ENCODE results near the gene NR2C2. TPM values are rescaled to one million over a fixed set of nuclear protein-coding genes. Genes with fewer than 3 reads are reported as not detected.
A peak's percentile ranks its signal among the peaks of the same experiment; 100 is the strongest.

Gene NR2C2
- total and polyA plus RNA-seq, 9 of the 15 experiments (the other 6 are each of a cell fraction or from before 2014, with no cell fraction given) = 6.1 to 33.0 (median 14.6) TPM

DNA sequence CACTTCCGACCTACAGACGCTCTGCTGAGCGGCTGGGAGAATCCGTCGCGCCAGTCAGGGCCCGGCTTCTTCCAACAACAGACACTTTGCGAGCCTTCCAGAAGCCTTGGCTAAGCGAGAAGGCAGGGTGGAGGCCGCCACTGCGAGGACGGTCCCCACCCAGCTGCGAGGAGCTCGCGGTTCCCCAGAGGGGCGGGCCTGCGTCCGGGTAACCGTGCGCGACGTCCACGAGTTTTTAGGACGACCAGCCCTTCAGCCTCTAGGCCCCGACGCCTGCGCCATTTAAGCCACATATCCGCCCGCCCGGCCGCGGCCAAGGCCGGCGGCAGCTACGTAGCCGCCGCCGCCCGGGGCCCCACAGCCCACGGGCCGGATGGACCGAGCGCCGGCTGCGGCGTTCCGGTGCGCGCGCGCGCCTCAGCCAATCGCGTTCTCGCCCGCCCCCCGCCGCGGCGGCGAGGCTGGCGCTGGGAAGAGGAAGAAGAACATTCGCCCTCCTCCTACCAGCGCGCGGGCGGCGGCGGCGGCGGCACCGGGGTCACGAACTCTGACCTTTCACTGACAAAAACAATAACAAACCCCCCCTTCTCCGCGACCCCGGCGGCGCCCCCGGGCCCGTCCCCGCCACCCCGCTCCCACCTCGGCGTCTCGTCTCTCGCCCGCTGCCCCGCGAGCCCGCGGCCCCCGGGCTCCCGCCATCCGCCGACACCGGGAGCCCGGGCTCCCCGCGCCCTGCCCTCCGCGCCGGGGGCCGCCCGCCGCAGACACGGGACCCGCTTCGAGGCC is at the start of gene NR2C2 (continued):
- TF ChIP-seq, protein P1, sequence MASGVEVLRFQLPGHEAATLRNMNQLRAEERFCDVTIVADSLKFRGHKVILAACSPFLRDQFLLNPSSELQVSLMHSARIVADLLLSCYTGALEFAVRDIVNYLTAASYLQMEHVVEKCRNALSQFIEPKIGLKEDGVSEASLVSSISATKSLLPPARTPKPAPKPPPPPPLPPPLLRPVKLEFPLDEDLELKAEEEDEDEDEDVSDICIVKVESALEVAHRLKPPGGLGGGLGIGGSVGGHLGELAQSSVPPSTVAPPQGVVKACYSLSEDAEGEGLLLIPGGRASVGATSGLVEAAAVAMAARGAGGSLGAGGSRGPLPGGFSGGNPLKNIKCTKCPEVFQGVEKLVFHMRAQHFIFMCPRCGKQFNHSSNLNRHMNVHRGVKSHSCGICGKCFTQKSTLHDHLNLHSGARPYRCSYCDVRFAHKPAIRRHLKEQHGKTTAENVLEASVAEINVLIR (CRISPR knock-in tag; IDR thresholded peaks at IDR 0.05) = peak; percentile 36; the same call in 1 of the 2 replicates
- no peak for TF ChIP-seq ZFP30 (CRISPR knock-in tag; IDR thresholded peaks at IDR 0.05; ENCODE audit: borderline replicate concordance)
- TF ChIP-seq FUS (optimal IDR thresholded peaks at IDR 0.05; ENCODE audit: low read depth, low read length) = peak; percentile 7
- no peak for TF ChIP-seq MIER1 (IDR thresholded peaks at IDR 0.05; ENCODE audit: low read depth)
- TF ChIP-seq, protein P2, sequence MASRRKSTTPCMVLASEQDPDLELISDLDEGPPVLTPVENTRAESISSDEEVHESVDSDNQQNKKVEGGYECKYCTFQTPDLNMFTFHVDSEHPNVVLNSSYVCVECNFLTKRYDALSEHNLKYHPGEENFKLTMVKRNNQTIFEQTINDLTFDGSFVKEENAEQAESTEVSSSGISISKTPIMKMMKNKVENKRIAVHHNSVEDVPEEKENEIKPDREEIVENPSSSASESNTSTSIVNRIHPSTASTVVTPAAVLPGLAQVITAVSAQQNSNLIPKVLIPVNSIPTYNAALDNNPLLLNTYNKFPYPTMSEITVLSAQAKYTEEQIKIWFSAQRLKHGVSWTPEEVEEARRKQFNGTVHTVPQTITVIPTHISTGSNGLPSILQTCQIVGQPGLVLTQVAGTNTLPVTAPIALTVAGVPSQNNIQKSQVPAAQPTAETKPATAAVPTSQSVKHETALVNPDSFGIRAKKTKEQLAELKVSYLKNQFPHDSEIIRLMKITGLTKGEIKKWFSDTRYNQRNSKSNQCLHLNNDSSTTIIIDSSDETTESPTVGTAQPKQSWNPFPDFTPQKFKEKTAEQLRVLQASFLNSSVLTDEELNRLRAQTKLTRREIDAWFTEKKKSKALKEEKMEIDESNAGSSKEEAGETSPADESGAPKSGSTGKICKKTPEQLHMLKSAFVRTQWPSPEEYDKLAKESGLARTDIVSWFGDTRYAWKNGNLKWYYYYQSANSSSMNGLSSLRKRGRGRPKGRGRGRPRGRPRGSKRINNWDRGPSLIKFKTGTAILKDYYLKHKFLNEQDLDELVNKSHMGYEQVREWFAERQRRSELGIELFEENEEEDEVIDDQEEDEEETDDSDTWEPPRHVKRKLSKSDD (conservative IDR thresholded peaks at IDR 0.05; ENCODE audit: low read length) = peak; percentile 30; the same call in 1 of the 2 replicates
- TF ChIP-seq ZFX (CRISPR knock-in tag; IDR thresholded peaks at IDR 0.05) = peak; percentile 95
- 0 out of 2 replicates have a peak, but pooled peaks have one; percentile 50 for TF ChIP-seq ZNF780A (CRISPR knock-in tag; IDR thresholded peaks at IDR 0.05)
- no peak for TF ChIP-seq ZFP91 (CRISPR knock-in tag; IDR thresholded peaks at IDR 0.05)
- TF ChIP-seq NRF1 (conservative IDR thresholded peaks at IDR 0.05 in 1 of 2, IDR thresholded peaks at IDR 0.05 in 1 of 2) = peak; percentile 77 to 83; a peak in 3 of 4 replicates
- TF ChIP-seq SMAD4 (CRISPR knock-in tag; conservative IDR thresholded peaks at IDR 0.05) = peak; percentile 83
- peak in 1 of 2 experiments; percentile 81; a peak in 1 of 4 replicates for TF ChIP-seq TEAD1 (CRISPR knock-in tag; IDR thresholded peaks at IDR 0.05)
- TF ChIP-seq NEUROD1 (IDR thresholded peaks at IDR 0.05; ENCODE audit: borderline replicate concordance, low read depth, low read length, partially characterized antibody) = peak; percentile 58
- TF ChIP-seq SNRNP70 (optimal IDR thresholded peaks at IDR 0.05; ENCODE audit: low read depth, low read length) = no peak
- peak; percentile 77 for TF ChIP-seq CREM (IDR thresholded peaks at IDR 0.05; ENCODE audit: low read depth)
- TF ChIP-seq, protein P3, sequence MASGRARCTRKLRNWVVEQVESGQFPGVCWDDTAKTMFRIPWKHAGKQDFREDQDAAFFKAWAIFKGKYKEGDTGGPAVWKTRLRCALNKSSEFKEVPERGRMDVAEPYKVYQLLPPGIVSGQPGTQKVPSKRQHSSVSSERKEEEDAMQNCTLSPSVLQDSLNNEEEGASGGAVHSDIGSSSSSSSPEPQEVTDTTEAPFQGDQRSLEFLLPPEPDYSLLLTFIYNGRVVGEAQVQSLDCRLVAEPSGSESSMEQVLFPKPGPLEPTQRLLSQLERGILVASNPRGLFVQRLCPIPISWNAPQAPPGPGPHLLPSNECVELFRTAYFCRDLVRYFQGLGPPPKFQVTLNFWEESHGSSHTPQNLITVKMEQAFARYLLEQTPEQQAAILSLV (tag; IDR thresholded peaks at IDR 0.05) = no peak
- TF ChIP-seq TARDBP (IDR thresholded peaks at IDR 0.05) = 0 out of 2 replicates have a peak, but pooled peaks have one; percentile 22
- TF ChIP-seq MNT (conservative IDR thresholded peaks at IDR 0.05) = peak; percentile 7 to 65; a peak in 1 of 4 replicates
- no peak for TF ChIP-seq BRF1 (IDR thresholded peaks at IDR 0.05; ENCODE audit: borderline replicate concordance, extremely low read depth, insufficient read length)
- TF ChIP-seq KLF1 (tag; IDR thresholded peaks at IDR 0.05) = peak; percentile 77
